Heart right ventricle (tissue), 16 donors: ENCODE measurements around the gene NOL6. TPM values are rescaled to one million over a fixed set of nuclear protein-coding genes. Genes with fewer than 3 reads are reported as not detected.

Experiments used
- ATAC-seq, 8 donors: fragments of 200-7000 bp; cut with Tn5 transposase; one replicate each; pipeline ENCODE4 v1.9.1; 2020; ENCODE audit warnings: mild to moderate bottlenecking in 8 of 8, moderate library complexity in 8 of 8, moderate number of reproducible peaks in 1 of 8
- DNase-seq, 2 donors: peaks; one replicate each; pipeline ENCODE4 v3.0.0-alpha.2; 2020
- H3K27ac ChIP-seq, 10 donors: fragments of 200-600 bp; sonication (generic) in 2 of 10; one replicate each; pipeline versions ENCODE4 v1.5.0 to v1.8.0; 2020 to 2022; ENCODE audit warnings: mild to moderate bottlenecking in 3 of 10
- H3K27me3 ChIP-seq, 7 donors: fragments of 200-600 bp; one replicate each; pipeline ENCODE4 v1.8.0; 2021 to 2022; ENCODE audit warnings: mild to moderate bottlenecking in 2 of 7
- H3K36me3 ChIP-seq, 9 donors: fragments of 200-600 bp; sonication (generic) in 1 of 9; one replicate each; pipeline versions ENCODE4 v1.5.0 to v1.8.0; 2020 to 2022; ENCODE audit warnings: mild to moderate bottlenecking in 2 of 9
- H3K4me1 ChIP-seq, 9 donors: fragments of 200-600 bp; sonication (generic) in 1 of 9; one replicate each; pipeline versions ENCODE4 v1.5.0 to v1.8.0; 2020 to 2022; ENCODE audit warnings: mild to moderate bottlenecking in 4 of 9
- H3K4me3 ChIP-seq, 10 donors: fragments of 200-600 bp; sonication (generic) in 2 of 10; one replicate each; pipeline versions ENCODE4 v1.5.0 to v1.8.0; 2020 to 2022; ENCODE audit warnings: mild to moderate bottlenecking in 7 of 10, moderate library complexity in 2 of 10
- H3K9me3 ChIP-seq, 11 donors: fragments of 200-600 bp in 10 of 11; sonication (generic) in 2 of 11; one replicate each; pipeline versions ENCODE4 v1.5.0 to v1.8.0; 2013 to 2022; ENCODE audit warnings: mild to moderate bottlenecking in 2 of 11, control low read depth in 1 of 11, moderate library complexity in 1 of 11
- CTCF ChIP-seq, 9 donors: fragments of 200-600 bp; sonication (generic) in 2 of 9; IDR thresholded peaks; one replicate each; pipeline versions ENCODE4 v1.5.0 to v1.8.0; 2021 to 2022; ENCODE audit warnings: antibody characterized with exemption in 9 of 9, mild to moderate bottlenecking in 5 of 9, moderate library complexity in 1 of 9
- WGBS, 2 donors: extraction: QIAGEN DNeasy Blood & Tissue Kit; methylation state at CpG; one replicate each; pipeline ENCODE4 v1.1.7; 2013; ENCODE audit warnings: inconsistent platforms in 1 of 2; 5-methylcytosine and 5-hydroxymethylcytosine counted together
- intact Hi-C, 10 donors: fragments of 100-400 bp; cut with DNase I; formaldehyde crosslinking; loops; one replicate each; pipeline versions ENCODE4 v1.11.1 to v1.14.2; 2022
- polyA plus RNA-seq, 2 donors: library from polyadenylated mRNA; stranded (reverse); fragments of 200-250 nt; gene quantifications; one replicate each; pipeline ENCODE4 v1.2.3, GENCODE V29; 2013
- total RNA-seq, 10 donors: library from RNA; stranded (reverse); fragmentation: NEBNext Ultra II Directional in 3 of 10; extraction: Animal tissue kit (Norgen Biotek cat#: 25700) in 3 of 10; gene quantifications; one replicate each; pipeline versions ENCODE4 v1.2.1 to v1.2.4, GENCODE V29; 2021 to 2023
- donor health status: Arrhythmogenic right ventricular cardiomyopathy.
- donor health status: ischemic (EF 13 %, LVEDD 7.1; RV severe dilation, severe dysfunction).
- donor health status: healthy with polysubstance abuse.
- donor health status: DM: no; HTN: yes; CAD: no.
- donor health status: DM: no; HTN: no; CAD: no.
- donor health status: ischemic (EF 25% LVEDD 6.9; RV normal size, moderate dysfunction).
- donor health status: ischemic (EF 25% LVEDD 5.7; RV mildly dilated, moderate dysfunction).
- donor health status: healthy.
- donor health status: DM: yes; HTN: yes; CAD: no.
- donor health status: Ischemic cardiomyopathy.
- donor health status: ischemic (EF 35%, LVEDD 5.7; RV mildly dilated, moderate dysfunction).
- donor health status: nonischemic (EF 11% LVEDD 7.7; RV severe dilation, severe dysfunction).
- donor health status: DM: yes; HTN: yes; CAD: no.
- donor health status: PGD.
- donor health status: ischemic (EF 29% LVEDD 5.4; RV normal size, mild dysfunction).
- donor health status: nonischemic (EF 23%, LVEDD 6.1; RV moderate dilation, normal function).

Gene NOL6
- total and polyA plus RNA-seq, 12 donors: 13.0 to 23.2 (median 15.1) TPM

- 87 to 89% methylated on average over 11 of the region's 11 CpGs for WGBS, 2 donors
- intact Hi-C loops: loop anchor here in 1 of 10 donors (5.0 kb wide), 1 partner anchor 47 kb away; no protein-coding TSS in a partner anchor
- Histone ChIP-seq H3K36me3 (no peaks in the 10 kb centered on the region), H3K4me3 (no peak overlapping the region), H3K27me3 (no peaks in the 10 kb centered on the region), H3K27ac (no peak overlapping the region), H3K4me1 (peaks cover 0 to 12% (median 0%) of the 10 kb centered on the region in 9 donors), H3K9me3 (no peaks in the 10 kb centered on the region)
- no peak for TF ChIP-seq CTCF (IDR thresholded peaks at IDR 0.05)
- DNase-seq (no peak), ATAC-seq (no peak)
These were observed 19.6 kb downstream of the NOL6 start for GRCh38 chr9:33453999-33454660.

GRCh38 chr9:33453286-33453860 lies 20.4 kb downstream of the NOL6 start:
- intact Hi-C loops: loop anchor here in 1 of 10 donors (5.0 kb wide), 1 partner anchor 46 kb away; no protein-coding TSS in a partner anchor
- H3K4me3 ChIP-seq: no peak overlapping the region
- no peaks in the 10 kb centered on the region for H3K9me3 ChIP-seq
- peaks cover 0 to 6% (median 0%) of the 10 kb centered on the region in 9 donors for H3K4me1 ChIP-seq
- peaks cover 0 to under 1% (median 0%) of the 10 kb centered on the region in 7 donors for H3K27me3 ChIP-seq
- DNase-seq (no peak), ATAC-seq (no peak)
- no peak overlapping the region for H3K27ac ChIP-seq
- WGBS, 2 donors: 77 to 82% methylated on average over 3 of the region's 3 CpGs
- no peaks in the 10 kb centered on the region for H3K36me3 ChIP-seq
- no peak for TF ChIP-seq CTCF (IDR thresholded peaks at IDR 0.05)

GRCh38 chr9:33452828-33453271 lies 20.9 kb downstream of the NOL6 start:
- WGBS, 2 donors: 19 to 21% methylated on average over 7 of the region's 7 CpGs
- DNase-seq: peak in 1 of 2 donors; percentile 34

More at GRCh38 chr9:33452828-33453271, 20.9 kb downstream of the NOL6 start:
- Histone ChIP-seq H3K27ac (no peak overlapping the region), H3K36me3 (no peaks in the 10 kb centered on the region), H3K9me3 (no peaks in the 10 kb centered on the region), H3K4me1 (peaks cover 0 to 10% (median 4%) of the 10 kb centered on the region in 9 donors), H3K27me3 (peaks cover 0 to 4% (median 0%) of the 10 kb centered on the region in 7 donors), H3K4me3 (no peak overlapping the region)
- peak in 8 of 9 donors; percentile 14 to 76 (median 64) for TF ChIP-seq CTCF (IDR thresholded peaks at IDR 0.05)
- intact Hi-C loops: loop anchor here in 1 of 10 donors (5.0 kb wide), 1 partner anchor 46 kb away; no protein-coding TSS in a partner anchor
- ATAC-seq: peak in 7 of 8 donors; percentile 12 to 66 (median 58)
